H7 (cell line): ENCODE data around the gene GNG7. TPM values are rescaled to one million over a fixed set of nuclear protein-coding genes. Genes with fewer than 3 reads are reported as not detected.
A peak's percentile ranks its signal among the peaks of the same experiment; 100 is the strongest.

Source experiments
- DNase-seq: peaks from one replicate; pipeline ENCODE4 v3.0.0; 2012
- H3K27me3 ChIP-seq: 2 replicates; pipeline ENCODE4 v1.6.0; 2011; ENCODE audit warnings: mild to moderate bottlenecking, low read length; ENCODE audit not compliant: control insufficient read depth, insufficient read depth
- H3K36me3 ChIP-seq: replicated peaks from 2 replicates; pipeline ENCODE4 v1.5.1; 2011; ENCODE audit warnings: low read length; ENCODE audit not compliant: control insufficient read depth, insufficient read depth
- H3K4me3 ChIP-seq: 2 replicates; pipeline ENCODE4 v1.5.1; 2011; ENCODE audit warnings: low read depth, mild to moderate bottlenecking, control low read depth, low read length, moderate library complexity; ENCODE audit not compliant: insufficient read depth
- total RNA-seq: library from RNA; depleted of rRNA; stranded (reverse); fragments of >200 nt; shearing (Covaris generic); gene quantifications from 2 replicates; pipeline ENCODE4 v1.2.3, GENCODE V29; 2014

The GNG7 gene
- total RNA-seq, 1 experiment from 2014 or later, result 1.1 TPM

GRCh38 chr19:2638417-2638940 lies 64.0 kb downstream of the GNG7 start:
- Histone ChIP-seq H3K27me3 (no peaks in the 10 kb centered on the region; the same call in 1 of the 2 replicates), H3K4me3 (no peak overlapping the region), H3K36me3 (no peaks in the 10 kb centered on the region)
- peak; percentile 27 for DNase-seq

DNA sequence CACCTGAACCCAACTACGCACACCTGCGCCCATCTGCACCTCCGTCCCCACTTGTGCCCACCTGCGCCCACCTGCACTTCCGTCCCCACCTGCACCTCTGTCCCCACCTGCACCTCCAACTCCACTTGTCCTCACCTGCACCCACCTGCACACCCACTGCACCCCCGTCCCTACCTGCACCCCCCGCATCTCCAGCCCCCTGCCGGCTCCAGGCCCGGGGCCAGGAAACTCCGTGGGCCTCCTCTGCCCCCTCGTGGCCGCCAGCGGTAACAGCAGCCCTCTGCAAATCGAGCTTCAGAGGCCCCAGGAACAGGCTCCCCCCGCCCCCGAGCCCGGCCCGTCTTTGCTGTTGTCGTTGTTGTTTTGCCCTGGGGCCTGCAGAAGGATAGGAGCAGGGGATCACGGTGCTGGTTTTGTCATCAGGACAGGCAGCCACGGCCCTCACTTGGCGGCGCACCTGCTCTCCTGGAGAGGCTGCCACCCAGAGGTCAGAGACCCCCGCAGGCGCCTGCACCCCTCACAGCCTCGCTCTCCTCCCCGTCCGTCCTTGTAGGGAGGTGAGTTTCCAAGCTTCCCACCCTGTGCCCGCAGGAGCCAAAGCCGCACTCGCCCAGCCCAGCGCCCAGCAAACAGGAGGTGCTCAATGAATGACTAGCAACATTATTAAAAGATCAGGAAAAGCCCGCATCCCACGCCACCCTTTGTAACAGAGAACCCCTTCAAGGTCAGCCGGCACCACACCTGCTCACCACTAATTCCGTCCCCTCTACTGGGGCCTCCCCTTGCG lies 65.4 kb downstream of the GNG7 start:
- Histone ChIP-seq H3K36me3 (no peaks in the 10 kb centered on the region), H3K27me3 (no peaks in the 10 kb centered on the region; the same call in 1 of the 2 replicates), H3K4me3 (peak overlapping the region; percentile 11; the same call in 1 of the 2 replicates)
- DNase-seq, result peak; percentile 98

DNA sequence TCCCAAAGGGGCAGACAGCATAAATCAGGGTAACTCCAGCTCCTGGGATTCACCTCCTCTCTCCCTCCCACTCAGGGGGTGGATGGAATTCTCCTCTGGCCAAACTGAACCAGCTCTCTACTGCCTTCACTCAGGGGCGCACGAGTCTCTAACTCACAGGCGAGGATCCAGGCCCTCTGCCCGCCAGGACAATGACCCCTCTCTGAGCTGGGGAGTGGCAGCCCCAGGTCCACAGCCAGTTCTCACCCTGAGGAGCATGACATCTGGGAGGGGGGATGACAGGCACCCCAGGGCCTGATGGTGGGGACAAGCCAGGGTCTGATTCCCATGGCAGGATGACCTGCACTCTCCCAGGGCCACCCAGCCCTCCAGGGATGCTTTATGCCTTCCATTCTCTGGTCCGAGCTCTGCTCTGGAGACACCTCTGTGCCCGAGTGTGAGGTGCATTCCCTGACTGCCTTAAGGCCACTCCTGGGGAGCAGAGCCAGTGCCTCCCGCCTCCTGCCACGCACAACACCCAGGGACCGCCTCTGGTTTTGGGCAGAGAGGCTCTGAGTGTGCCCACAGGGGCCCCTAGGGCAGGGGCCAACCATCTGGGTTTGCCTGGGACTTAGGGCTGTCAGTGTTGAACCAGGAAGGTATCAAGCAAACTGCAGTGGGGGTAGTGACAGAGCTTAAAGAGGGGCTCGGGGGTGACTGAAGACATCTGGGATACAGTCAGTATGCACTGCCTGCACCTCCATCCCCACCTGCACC lies 66.2 kb downstream of the GNG7 start:
- no peak overlapping the region for H3K4me3 ChIP-seq
- no peaks in the 10 kb centered on the region; the same call in 1 of the 2 replicates for H3K27me3 ChIP-seq
- H3K36me3 ChIP-seq, result no peaks in the 10 kb centered on the region
- peak; percentile 54 for DNase-seq

- DNase-seq, result peak; percentile 35
- no peak overlapping the region for H3K4me3 ChIP-seq
- H3K27me3 ChIP-seq, result no peaks in the 10 kb centered on the region; the same call in 1 of the 2 replicates
- no peaks in the 10 kb centered on the region for H3K36me3 ChIP-seq
Measured at GRCh38 chr19:2634960-2635359, 67.5 kb downstream of the GNG7 start.

DNA sequence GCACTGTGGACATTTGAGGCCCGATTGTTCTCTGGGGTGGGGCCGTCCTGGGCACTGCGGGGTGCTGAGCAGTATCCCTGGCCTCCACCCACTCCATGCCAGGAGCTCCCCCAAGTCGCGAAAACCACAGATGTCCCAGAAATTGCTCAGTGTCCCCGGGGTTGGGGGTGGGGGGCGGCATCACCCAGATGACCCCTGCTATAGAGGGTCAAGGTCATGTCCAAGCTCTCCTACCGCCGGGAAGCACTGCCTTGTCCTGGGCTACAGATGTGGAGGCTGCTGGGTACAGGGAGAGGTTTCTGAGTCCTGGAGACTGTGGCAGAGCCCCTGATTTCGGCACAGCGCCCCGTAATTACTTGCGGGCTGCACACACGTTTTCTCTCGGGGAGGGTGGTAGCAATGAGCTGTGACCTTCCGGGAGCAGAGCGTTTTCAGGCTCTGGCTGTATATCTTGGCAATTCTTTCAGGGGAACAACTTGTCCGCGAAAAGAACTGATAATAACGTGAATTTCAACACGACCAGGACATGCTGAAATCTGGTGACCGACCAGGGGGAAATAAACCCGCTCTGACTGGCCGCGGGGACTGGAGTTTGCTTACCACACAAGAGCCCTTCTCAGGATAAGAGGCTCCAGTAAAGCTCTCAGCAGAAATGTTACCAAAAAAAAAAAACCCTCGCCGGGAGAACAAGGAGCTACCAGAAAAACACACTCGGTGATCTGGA lies 68.1 kb downstream of the GNG7 start:
- peak; percentile 38 for DNase-seq
- Histone ChIP-seq H3K4me3 (no peak overlapping the region), H3K27me3 (no peaks in the 10 kb centered on the region; the same call in 1 of the 2 replicates), H3K36me3 (no peaks in the 10 kb centered on the region)

DNA sequence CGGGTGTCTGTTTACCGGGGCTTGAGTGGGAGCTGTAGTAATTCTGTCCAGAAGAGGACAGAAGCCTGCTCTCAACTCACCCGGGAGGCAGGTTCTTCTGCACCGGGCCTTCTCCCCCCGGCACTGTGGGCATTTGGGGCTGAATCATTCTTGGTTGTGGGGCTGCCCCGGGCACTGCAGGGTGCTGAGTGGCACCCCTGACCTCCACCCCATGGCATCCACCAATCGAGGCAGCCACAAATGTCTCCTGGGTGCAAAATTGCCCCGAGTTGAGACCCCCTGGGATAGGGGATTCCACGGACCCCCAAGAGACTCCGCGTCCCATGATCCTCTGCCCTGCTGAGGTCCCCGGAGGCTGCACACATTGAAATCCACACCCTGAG lies 68.8 kb downstream of the GNG7 start:
- no peaks in the 10 kb centered on the region for H3K36me3 ChIP-seq
- no peaks in the 10 kb centered on the region; the same call in 1 of the 2 replicates for H3K27me3 ChIP-seq
- peak; percentile 17 for DNase-seq
- no peak overlapping the region for H3K4me3 ChIP-seq

GRCh38 chr19:2631213-2631821 lies 71.2 kb downstream of the GNG7 start:
- no peak for DNase-seq
- Histone ChIP-seq H3K27me3 (no peaks in the 10 kb centered on the region), H3K4me3 (no peak overlapping the region), H3K36me3 (no peaks in the 10 kb centered on the region)

DNA sequence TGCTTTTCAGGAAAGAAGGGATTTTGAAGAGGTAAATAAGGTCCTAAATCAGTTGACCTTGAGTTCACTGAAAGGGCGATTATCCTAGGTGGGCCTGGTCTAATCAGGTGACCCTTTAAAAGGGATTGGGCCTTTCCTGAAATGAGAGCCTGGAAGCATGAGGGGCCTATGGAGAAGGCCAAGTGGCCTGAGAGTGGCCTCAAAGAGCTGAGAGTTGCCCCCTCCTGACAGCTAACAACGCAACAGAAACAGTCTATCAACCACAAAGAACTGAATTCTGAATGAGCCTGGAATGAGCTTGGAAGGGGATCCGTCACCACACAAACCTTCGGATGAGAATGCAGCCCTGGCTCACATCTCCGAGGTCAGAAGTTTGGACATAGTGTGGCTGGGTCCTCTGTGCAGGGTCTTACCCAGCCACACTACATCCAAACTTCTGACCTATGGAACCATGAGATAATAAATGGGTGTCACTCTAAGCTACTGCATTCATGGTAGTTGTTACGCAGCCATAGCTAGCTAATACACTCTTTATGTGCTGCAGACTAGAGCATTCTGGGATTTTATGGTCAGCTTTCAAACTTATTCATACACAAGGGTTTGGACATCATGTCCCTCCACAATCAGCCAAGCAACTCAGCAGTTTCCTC lies 72.0 kb downstream of the GNG7 start:
- Histone ChIP-seq H3K36me3 (no peaks in the 10 kb centered on the region), H3K4me3 (no peak overlapping the region), H3K27me3 (no peaks in the 10 kb centered on the region)
- DNase-seq, result no peak

DNA sequence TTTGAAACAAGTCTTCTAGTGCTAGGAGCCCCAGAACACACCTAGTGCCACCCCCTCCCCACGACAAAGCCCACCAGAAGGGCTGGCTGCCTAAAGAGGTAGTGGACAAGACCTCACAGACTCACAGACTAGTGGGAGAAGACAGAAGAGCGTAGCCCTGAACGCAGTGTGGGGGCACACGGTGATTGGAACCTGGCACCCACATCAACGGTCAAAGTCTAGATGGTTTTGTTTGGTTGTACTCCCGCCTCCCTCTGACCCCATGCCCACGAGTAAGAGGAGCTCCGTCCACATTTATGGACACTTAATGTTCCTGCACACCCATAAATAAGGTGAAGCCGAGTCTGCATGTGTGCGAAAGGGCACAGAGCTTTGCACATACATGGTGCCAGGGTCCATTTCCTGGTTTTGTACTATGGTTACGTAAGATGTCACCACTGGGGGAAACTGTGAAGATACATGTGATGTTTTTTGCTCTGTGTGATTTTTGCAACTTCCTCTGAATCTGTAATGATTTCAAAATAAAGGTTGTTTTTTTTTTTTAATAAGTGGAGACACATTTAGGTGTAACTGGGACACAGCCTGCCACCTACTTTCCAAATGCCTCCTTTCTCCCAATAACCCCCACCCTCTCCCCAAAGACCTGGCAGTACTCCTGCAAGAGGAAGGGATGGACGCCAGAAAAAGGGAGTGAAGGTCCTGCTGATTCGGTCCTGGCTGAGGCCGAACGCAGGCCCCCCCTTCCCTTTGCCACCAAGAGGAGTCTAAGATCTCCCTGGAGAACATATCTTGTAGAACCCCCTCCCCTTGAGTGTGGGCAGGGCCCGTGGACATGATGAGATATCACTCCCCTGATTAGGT lies 72.8 kb downstream of the GNG7 start:
- H3K27me3 ChIP-seq, result no peaks in the 10 kb centered on the region
- H3K36me3 ChIP-seq, result no peaks in the 10 kb centered on the region
- no peak overlapping the region for H3K4me3 ChIP-seq
- DNase-seq, result no peak

GRCh38 chr19:2628597-2628996 lies 73.9 kb downstream of the GNG7 start:
- Histone ChIP-seq H3K36me3 (no peaks in the 10 kb centered on the region), H3K27me3 (no peaks in the 10 kb centered on the region), H3K4me3 (no peak overlapping the region)
- DNase-seq, result no peak

DNA sequence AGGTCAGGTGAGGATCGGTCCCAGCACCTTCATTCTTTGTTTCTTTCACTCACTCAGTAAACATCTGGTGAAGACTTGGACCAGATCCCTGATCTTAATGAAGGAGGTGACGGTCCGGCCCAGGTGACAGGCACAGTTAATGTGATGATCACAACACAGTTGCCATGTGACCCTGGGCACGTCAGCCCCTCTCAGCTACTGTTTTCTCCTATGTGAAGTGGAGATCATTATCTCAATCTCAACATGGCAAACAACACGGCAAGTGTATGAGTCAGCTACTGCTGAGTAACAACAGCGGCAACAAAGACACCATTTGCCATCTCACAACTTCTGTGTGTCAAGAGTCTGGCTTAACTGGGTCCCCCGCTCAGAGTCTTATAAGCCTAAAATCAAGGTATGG lies 74.6 kb downstream of the GNG7 start:
- DNase-seq, result no peak
- H3K36me3 ChIP-seq, result no peaks in the 10 kb centered on the region
- H3K27me3 ChIP-seq, result no peaks in the 10 kb centered on the region
- no peak overlapping the region for H3K4me3 ChIP-seq

- peak; percentile 30 for DNase-seq
- H3K36me3 ChIP-seq, result no peaks in the 10 kb centered on the region
- H3K4me3 ChIP-seq, result no peak overlapping the region
- H3K27me3 ChIP-seq, result no peaks in the 10 kb centered on the region
Measured at GRCh38 chr19:2627319-2627829, 75.1 kb downstream of the GNG7 start.

DNA sequence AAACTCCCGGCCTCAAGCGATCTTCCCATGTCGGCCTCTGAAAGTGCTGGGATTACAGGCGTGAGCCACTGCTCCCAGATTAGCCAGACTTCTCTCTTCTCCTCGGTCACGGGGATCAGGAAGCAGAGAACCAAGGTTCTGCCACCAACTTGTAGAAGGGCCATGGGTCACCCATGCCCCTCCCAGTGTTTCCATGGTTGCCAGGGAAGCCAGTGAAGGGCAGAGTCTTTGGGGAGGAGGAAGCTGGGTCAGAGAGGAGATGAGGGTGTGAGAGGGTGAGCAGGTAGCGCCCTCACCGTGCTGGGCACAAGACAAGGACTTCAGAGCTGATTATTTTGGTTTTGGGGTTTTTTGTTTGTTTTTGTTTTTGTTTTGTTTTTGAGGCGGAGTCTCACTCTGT lies 77.1 kb downstream of the GNG7 start:
- Histone ChIP-seq H3K27me3 (no peaks in the 10 kb centered on the region), H3K36me3 (no peaks in the 10 kb centered on the region), H3K4me3 (no peak overlapping the region)
- DNase-seq, result no peak
